Measurements from ENCODE around the gene C1R.
A peak's percentile ranks its signal among the peaks of the same experiment; 100 is the strongest.
"Not testable (repeated sequence)": the region's sequence is repeated elsewhere in the genome, so short reads cannot be mapped to it uniquely, and the experiment has no call there.

Gene C1R

GRCh38 chr12:7118881-7119280, 26.6 kb upstream of the C1R start:
- no peak for DNase-seq

- DNase-seq: no peak
These were observed 25.4 kb upstream of the C1R start for GRCh38 chr12:7117670-7118069.

- no peak for DNase-seq
These were observed 24.7 kb upstream of the C1R start for GRCh38 chr12:7116916-7117315.

- no peak for DNase-seq
These were observed 24.0 kb upstream of the C1R start for GRCh38 chr12:7116196-7116595.

- no peak for DNase-seq
These were observed 22.6 kb upstream of the C1R start for GRCh38 chr12:7114851-7115250.

GRCh38 chr12:7114008-7114407, 21.8 kb upstream of the C1R start:
- DNase-seq: no peak

GRCh38 chr12:7113389-7113871, 21.2 kb upstream of the C1R start:
- peak; percentile 16 for DNase-seq

- no peak for DNase-seq
These were observed 19.8 kb upstream of the C1R start for GRCh38 chr12:7112041-7112440.

- DNase-seq: no peak
These were observed 18.4 kb upstream of the C1R start for GRCh38 chr12:7110661-7111060.

GRCh38 chr12:7109572-7109920, 17.3 kb upstream of the C1R start:
- no peak for DNase-seq

- peak; percentile 78 for DNase-seq
These were observed 16.7 kb upstream of the C1R start, which contains the start of gene C1RL for GRCh38 chr12:7108796-7109571. Gene C1RL (minus strand): TSS chr12:7109214. CDS start chr12:7109180, 34 bp downstream.

GRCh38 chr12:7108003-7108795, 16.0 kb upstream of the C1R start:
- DNase-seq: peak; percentile 63

GRCh38 chr12:7107636-7108002, 15.4 kb upstream of the C1R start:
- DNase-seq: no peak

GRCh38 chr12:7107181-7107580, 14.9 kb upstream of the C1R start:
- DNase-seq: not testable (repeated sequence)

GRCh38 chr12:7106082-7106481, 13.8 kb upstream of the C1R start:
- DNase-seq: no peak

GRCh38 chr12:7103837-7104584, 11.8 kb upstream of the C1R start:
- DNase-seq: no peak

GRCh38 chr12:7102582-7102981, 10.3 kb upstream of the C1R start:
- DNase-seq: no peak

- no peak for DNase-seq
These were observed 9.5 kb upstream of the C1R start for GRCh38 chr12:7101694-7102131.

- DNase-seq: no peak
These were observed 8.9 kb upstream of the C1R start for GRCh38 chr12:7101047-7101693.

- no peak for DNase-seq
These were observed 8.0 kb upstream of the C1R start for GRCh38 chr12:7100239-7100638.

- DNase-seq: no peak
These were observed 7.2 kb upstream of the C1R start for GRCh38 chr12:7099290-7099996.

- DNase-seq: no peak
These were observed 4.7 kb upstream of the C1R start for GRCh38 chr12:7096979-7097378.
